ENCODE data around the gene ZBTB21. TPM values are rescaled to one million over a fixed set of nuclear protein-coding genes. Genes with fewer than 3 reads are reported as not detected.

Gene ZBTB21
- total and polyA plus RNA-seq, 2 of the 4 experiments (the other 2 are of a cell fraction): 6.8 to 12.0 TPM

GRCh38 chr21:42031241-42031640 is 21.1 kb upstream of the ZBTB21 start:
- H3K23ac ChIP-seq (ENCODE audit: low read depth, low read length): no peak overlapping the region
- H3K4me3 ChIP-seq (ENCODE audit: insufficient read depth, low read depth, low read length): no peak overlapping the region
- H3K36me3 ChIP-seq (ENCODE audit: control insufficient read depth, insufficient read depth, low read length): no peaks in the 10 kb centered on the region
- no peak overlapping the region for H2AFZ ChIP-seq (replicated peaks; ENCODE audit: low read length, poor library complexity)
- H3K27ac ChIP-seq (ENCODE audit: insufficient read depth, low read length): no peak overlapping the region
- ATAC-seq (ENCODE audit: low read depth) (no peak), DNase-seq (no peak)
- H2BK20ac ChIP-seq (ENCODE audit: low read depth, low read length): no peak overlapping the region
- intact Hi-C loops (cut with micrococcal nuclease) (no loop called here), dilution Hi-C loops (cut with HindIII; ENCODE audit: low sequenced_read_pairs, unreplicated experiment) (no loop called here), in situ Hi-C loops (cut with MboI; ENCODE audit: low sequenced_read_pairs) (no loop called here)
- H2AK9ac ChIP-seq (replicated peaks; ENCODE audit: low read depth, low read length, poor library complexity): no peak overlapping the region
- no peak overlapping the region for H2AK5ac ChIP-seq (ENCODE audit: low read depth, low read length)
- no peak for TF ChIP-seq USF2 (IDR thresholded peaks at IDR 0.05; ENCODE audit: low read depth, low read length)
- TF ChIP-seq SMC3 (IDR thresholded peaks at IDR 0.05; ENCODE audit: low read depth, low read length): no peak
- TF ChIP-seq POLR2A (IDR thresholded peaks at IDR 0.05; ENCODE audit: low read depth, low read length): no peak
- TF ChIP-seq ELK1 (IDR thresholded peaks at IDR 0.05; ENCODE audit: borderline replicate concordance, low read depth, low read length): no peak
- TF ChIP-seq BHLHE40 (IDR thresholded peaks at IDR 0.05; ENCODE audit: low read depth, low read length): no peak
- TF ChIP-seq MXI1 (IDR thresholded peaks at IDR 0.05; ENCODE audit: borderline replicate concordance, low read depth, low read length): no peak
- TF ChIP-seq RCOR1 (IDR thresholded peaks at IDR 0.05; ENCODE audit: insufficient replicate concordance, low read length): no peak
- TF ChIP-seq CHD1 (IDR thresholded peaks at IDR 0.05; ENCODE audit: low read depth, low read length): no peak
- TF ChIP-seq RFX5 (IDR thresholded peaks at IDR 0.05; ENCODE audit: low read depth, low read length): no peak
- TF ChIP-seq NFE2L2 (IDR thresholded peaks at IDR 0.05; ENCODE audit: low read depth, low read length): no peak
- TF ChIP-seq RAD21 (IDR thresholded peaks at IDR 0.05; ENCODE audit: low read length): no peak
- no peak for TF ChIP-seq CEBPB (IDR thresholded peaks at IDR 0.05; ENCODE audit: low read depth, low read length)
- no peak for TF ChIP-seq MAZ (IDR thresholded peaks at IDR 0.05; ENCODE audit: borderline replicate concordance, low read depth, low read length)
- no peak for TF ChIP-seq MAFK (IDR thresholded peaks at IDR 0.05; ENCODE audit: low read depth, low read length)
- TF ChIP-seq FOS (IDR thresholded peaks at IDR 0.05; ENCODE audit: low read depth, low read length): no peak
- TF ChIP-seq CTCF (conservative IDR thresholded peaks at IDR 0.05; ENCODE audit: low read depth, low read length): no peak
- H3K4ac ChIP-seq (ENCODE audit: low read depth, low read length): no peak overlapping the region
- 96% methylated on average over 8 of the region's 9 CpGs; no CpG with 5 or more reads in 1 of the 2 experiments for whole genome bisulfite sequencing, 2 experiments (ENCODE audit: extremely low coverage in 2 of 2, insufficient read length in 1 of 2)
- no peak overlapping the region for H3K9ac ChIP-seq (ENCODE audit: low read depth, low read length)
- no peak overlapping the region for H3K4me2 ChIP-seq (ENCODE audit: low read depth, low read length)
- ChIA-PET POLR2A (ENCODE audit: unreplicated experiment) (no interaction called here), CTCF (no interaction called here)
- H3K4me1 ChIP-seq (ENCODE audit: control insufficient read depth, insufficient read depth, low read length): peaks cover 4% of the 10 kb centered on the region
- no peak overlapping the region for H4K8ac ChIP-seq (ENCODE audit: low read depth in 2 of 2, low read length in 2 of 2)
- no peak overlapping the region for H4K91ac ChIP-seq (ENCODE audit: insufficient read depth, low read depth, low read length)
- no TSS peak for BruUV-seq (replicated peaks)
- peaks cover 13% of the 10 kb centered on the region for H3K9me1 ChIP-seq (ENCODE audit: insufficient read depth, low read length)
- H4K5ac ChIP-seq (ENCODE audit: low read depth, low read length): no peak overlapping the region
- H3K27me3 ChIP-seq (ENCODE audit: control insufficient read depth, insufficient read depth, low read length): no peaks in the 10 kb centered on the region
- no peak overlapping the region for H3K56ac ChIP-seq (ENCODE audit: extremely low read depth, insufficient read depth, low read length)
- H2BK15ac ChIP-seq (ENCODE audit: low read depth, low read length): no peak overlapping the region
- peaks cover 0 to 4% of the 10 kb centered on the region in 2 experiments; a peak in 2 of 4 replicates for H3K79me1 ChIP-seq (ENCODE audit: low read depth in 1 of 2, low read length in 2 of 2)
- no peaks in the 10 kb centered on the region for H3K9me3 ChIP-seq (ENCODE audit: control insufficient read depth, insufficient read depth, low read length)
- H2BK120ac ChIP-seq (ENCODE audit: low read depth, low read length): no peak overlapping the region
- no peaks in the 10 kb centered on the region for H4K20me1 ChIP-seq (ENCODE audit: insufficient read depth, low read length)
- no peak overlapping the region for H3K14ac ChIP-seq (replicated peaks; ENCODE audit: low read depth, low read length)
- H3K18ac ChIP-seq (ENCODE audit: low read depth, low read length): no peak overlapping the region
- H2BK5ac ChIP-seq (ENCODE audit: low read depth, low read length, poor library complexity, severe bottlenecking): no peak overlapping the region
